Calu3 (cell line): ENCODE data around the gene UACA. TPM values are rescaled to one million over a fixed set of nuclear protein-coding genes. Genes with fewer than 3 reads are reported as not detected.

Source experiments
- BruUV-seq: library from RNA; stranded (reverse); fragments of 400-500 nt; replicated peaks from 2 replicates; lab custom pipeline; 2021; lab: Mats Ljungman, UMichigan
- CTCF ChIA-PET: fragments of 300-600 bp; sonication (Branson Sonifier 250); formaldehyde crosslinking; loops from one replicate; lab custom pipeline; 2022; ENCODE audit warnings: antibody characterized with exemption; lab: Charles Lee
- DNase-seq: peaks from one replicate; pipeline ENCODE4 v3.0.0; 2022
- H3K27ac Mint-ChIP-seq: one replicate; pipeline ENCODE4 v1.8.0; 2022; ENCODE audit warnings: mixed read lengths; ENCODE audit not compliant: unreplicated experiment
- H3K27me3 Mint-ChIP-seq: one replicate; pipeline ENCODE4 v1.8.0; 2022; ENCODE audit warnings: mixed read lengths; ENCODE audit not compliant: unreplicated experiment
- H3K36me3 Mint-ChIP-seq: one replicate; pipeline ENCODE4 v1.8.0; 2022; ENCODE audit warnings: mild to moderate bottlenecking, moderate library complexity, mixed read lengths; ENCODE audit not compliant: insufficient read depth, unreplicated experiment
- H3K4me1 Mint-ChIP-seq: one replicate; pipeline ENCODE4 v1.8.0; 2022; ENCODE audit warnings: mild to moderate bottlenecking, low read depth, mixed read lengths; ENCODE audit not compliant: unreplicated experiment
- H3K4me3 Mint-ChIP-seq: one replicate; pipeline ENCODE4 v1.8.0; 2022; ENCODE audit warnings: mild to moderate bottlenecking, low read depth, moderate library complexity, mixed read lengths; ENCODE audit not compliant: unreplicated experiment
- H3K9me3 Mint-ChIP-seq: one replicate; pipeline ENCODE4 v1.8.0; 2022; ENCODE audit warnings: low read depth, mixed read lengths; ENCODE audit not compliant: unreplicated experiment
- CTCF ChIP-seq: fragments of 200-600 bp; IDR thresholded peaks from one replicate; pipeline ENCODE4 v1.8.0; 2022; ENCODE audit warnings: antibody characterized with exemption; ENCODE audit not compliant: unreplicated experiment
- intact Hi-C: fragments of 100-400 bp; cut with micrococcal nuclease; formaldehyde crosslinking; loops from one replicate; pipeline ENCODE4 v1.10.0; 2022; ENCODE audit not compliant: unreplicated experiment
- total RNA-seq: library from RNA; stranded (reverse); gene quantifications from 2 replicates; pipeline ENCODE4 v1.2.3, GENCODE V29; 2022

Gene UACA
- total RNA-seq, 1 experiment from 2014 or later = 35.5 TPM

- Mint-ChIP-seq H3K4me3 (no peak overlapping the region), H3K4me1 (peaks cover 47% of the 10 kb centered on the region), H3K9me3 (no peaks in the 10 kb centered on the region), H3K27me3 (no peaks in the 10 kb centered on the region), H3K27ac (peak overlapping the region; percentile 47), H3K36me3 (no peaks in the 10 kb centered on the region)
- CTCF ChIA-PET = interaction anchor here (0.7 kb wide), 1 partner anchor 24 kb away, joined by 3 read pairs; no protein-coding TSS in a partner anchor
- intact Hi-C loops = no loop called here
- DNase-seq = no peak
- BruUV-seq = no TSS peak
- TF ChIP-seq CTCF = no peak
Measured at GRCh38 chr15:70698426-70698825, 64.9 kb downstream of the UACA start.

DNA sequence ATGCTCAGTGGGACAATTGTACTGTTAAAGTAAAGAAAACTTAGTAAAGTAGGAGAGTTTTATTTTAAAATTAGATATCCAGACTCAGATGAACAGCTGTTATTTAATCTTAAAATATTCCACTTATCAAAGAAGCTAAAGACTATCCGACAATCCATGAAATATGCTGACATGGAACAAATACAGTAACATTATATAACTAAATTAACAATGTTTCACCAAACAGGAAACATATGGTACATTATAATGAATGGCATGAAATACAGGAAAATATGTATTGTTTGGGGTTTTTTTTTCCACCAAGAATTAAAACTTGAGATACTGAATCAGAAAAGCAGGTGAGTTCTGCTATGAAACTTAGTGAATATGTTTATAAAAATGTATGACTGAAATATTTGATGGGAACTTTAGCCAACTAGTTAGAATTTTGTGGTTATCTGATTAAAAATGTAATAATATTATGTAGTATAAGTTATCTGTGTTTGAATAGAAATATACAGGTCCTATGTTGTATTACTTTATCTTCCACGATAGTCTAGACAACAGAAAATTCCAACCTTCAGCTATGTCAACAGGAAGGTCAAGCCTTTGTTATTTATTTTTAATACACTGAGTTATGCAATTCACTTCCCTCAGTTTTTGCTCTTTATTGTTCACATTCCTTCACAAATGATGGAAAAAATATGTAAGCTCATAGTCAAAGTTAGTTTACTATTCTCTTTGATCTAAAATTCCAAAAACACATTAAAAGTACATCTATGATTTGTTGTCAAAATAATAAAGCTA, 72.7 kb downstream of the UACA start:
- DNase-seq = no peak
- BruUV-seq = no TSS peak
- intact Hi-C loops = no loop called here
- H3K4me1 Mint-ChIP-seq = peaks cover 10% of the 10 kb centered on the region
- no peak for TF ChIP-seq CTCF
- H3K36me3 Mint-ChIP-seq = no peaks in the 10 kb centered on the region
- no peak overlapping the region for H3K27ac Mint-ChIP-seq
- no peaks in the 10 kb centered on the region for H3K9me3 Mint-ChIP-seq
- CTCF ChIA-PET = interaction anchor here (0.6 to 2.0 kb wide), 2 partner anchors 11 to 55 kb away, joined by 4 to 9 read pairs; no protein-coding TSS in a partner anchor
- no peak overlapping the region for H3K4me3 Mint-ChIP-seq
- H3K27me3 Mint-ChIP-seq = no peaks in the 10 kb centered on the region

- no peak overlapping the region for H3K4me3 Mint-ChIP-seq
- no TSS peak for BruUV-seq
- no peak for DNase-seq
- H3K4me1 Mint-ChIP-seq = peaks cover 10% of the 10 kb centered on the region
- TF ChIP-seq CTCF = no peak
- intact Hi-C loops = no loop called here
- H3K27me3 Mint-ChIP-seq = no peaks in the 10 kb centered on the region
- CTCF ChIA-PET = interaction anchor here (0.6 to 2.0 kb wide), 2 partner anchors 12 to 1054 kb away, joined by 3 to 9 read pairs; no protein-coding TSS in a partner anchor
- H3K36me3 Mint-ChIP-seq = no peaks in the 10 kb centered on the region
- no peaks in the 10 kb centered on the region for H3K9me3 Mint-ChIP-seq
- no peak overlapping the region for H3K27ac Mint-ChIP-seq
Measured at GRCh38 chr15:70690021-70690420, 73.3 kb downstream of the UACA start.

DNA sequence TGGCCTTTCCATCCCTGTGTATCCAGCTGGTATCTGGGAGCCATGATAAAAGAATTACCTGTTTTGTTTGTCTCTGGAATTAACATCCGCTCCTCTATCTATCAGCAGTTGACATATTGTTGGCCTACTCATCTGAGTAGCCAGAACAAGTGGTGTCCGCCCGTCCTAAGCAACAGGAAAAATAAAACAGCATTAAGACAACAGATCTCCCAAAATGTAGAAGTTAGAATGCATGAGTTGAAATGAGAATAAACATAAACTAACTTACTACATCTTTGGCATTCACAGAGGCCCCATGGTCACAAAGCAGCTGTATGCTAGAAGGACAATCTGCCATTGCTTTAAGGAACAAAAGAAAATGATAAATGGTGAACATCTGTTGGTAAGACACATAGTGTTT, 75.9 kb downstream of the UACA start:
- Mint-ChIP-seq H3K36me3 (no peaks in the 10 kb centered on the region), H3K27me3 (no peaks in the 10 kb centered on the region), H3K4me3 (no peak overlapping the region), H3K9me3 (no peaks in the 10 kb centered on the region), H3K4me1 (peaks cover 10% of the 10 kb centered on the region), H3K27ac (no peak overlapping the region)
- TF ChIP-seq CTCF = no peak
- intact Hi-C loops = no loop called here
- CTCF ChIA-PET = interaction anchor here (1.2 kb wide), 1 partner anchor 26 kb away, joined by 3 read pairs; no protein-coding TSS in a partner anchor
- BruUV-seq = no TSS peak
- no peak for DNase-seq
